Right lobe of liver (tissue), 6 donors: ENCODE measurements around the gene GALNT1. TPM values are rescaled to one million over a fixed set of nuclear protein-coding genes. Genes with fewer than 3 reads are reported as not detected.

ENCODE experiments used
- ATAC-seq, 4 donors: fragments of 200-7000 bp; cut with Tn5 transposase; one replicate each; pipeline ENCODE4 v1.9.1; 2020; ENCODE audit warnings: mild to moderate bottlenecking in 4 of 4, moderate library complexity in 4 of 4
- DNase-seq, 3 donors: peaks; one replicate each; pipeline ENCODE4 v3.0.0-alpha.2; 2020
- H3K27ac ChIP-seq, 3 donors: fragments of 200-600 bp; one replicate each; pipeline ENCODE4 v1.8.0; 2022
- H3K27me3 ChIP-seq, 2 donors: fragments of 200-600 bp; one replicate each; pipeline ENCODE4 v1.8.0; 2022
- H3K36me3 ChIP-seq, 4 donors: fragments of 200-600 bp; sonication (generic) in 1 of 4; one replicate each; pipeline versions ENCODE4 v1.5.1 to v1.8.0; 2017 to 2022; ENCODE audit warnings: control low read depth in 1 of 4
- H3K4me1 ChIP-seq, 4 donors: fragments of 200-600 bp; sonication (generic) in 1 of 4; one replicate each; pipeline versions ENCODE4 v1.5.1 to v1.8.0; 2017 to 2022; ENCODE audit warnings: control low read depth in 1 of 4
- H3K4me3 ChIP-seq, 3 donors: fragments of 200-600 bp; one replicate each; pipeline ENCODE4 v1.8.0; 2022
- H3K9me3 ChIP-seq, 4 donors: fragments of 200-600 bp; sonication (generic) in 1 of 4; one replicate each; pipeline versions ENCODE4 v1.5.1 to v1.8.0; 2017 to 2022; ENCODE audit warnings: control low read depth in 1 of 4
- CTCF ChIP-seq, 4 donors: fragments of 200-600 bp in 3 of 4; fragments of 450-650 bp in 1 of 4; IDR thresholded peaks; one replicate each; pipeline versions ENCODE4 v1.5.1 to v1.8.0; 2016 to 2022; ENCODE audit warnings: antibody characterized with exemption in 4 of 4, mild to moderate bottlenecking in 2 of 4
- POLR2A ChIP-seq: fragments of 450-650 bp; IDR thresholded peaks from one replicate; pipeline ENCODE4 v1.6.1; 2017; ENCODE audit warnings: antibody characterized with exemption, mild to moderate bottlenecking
- WGBS: methylation state at CpG from one replicate; pipeline ENCODE4 v1.1.6; 2018; ENCODE audit warnings: low coverage, low lambda C conversion rate; ENCODE audit not compliant: insufficient coverage; ENCODE audit errors: missing lambda C conversion rate; 5-methylcytosine and 5-hydroxymethylcytosine counted together
- intact Hi-C, 2 donors: fragments of 100-400 bp; cut with DNase I; formaldehyde crosslinking; loops; one replicate each; pipeline versions ENCODE4 v1.11.2 to v1.14.1; 2022
- total RNA-seq, 6 experiments: library from RNA; depleted of rRNA in 2 of 6; stranded (reverse); fragments of >200 nt in 2 of 6; fragmentation: NEBNext Ultra II Directional in 3 of 6; extraction: Animal tissue kit (Norgen Biotek cat#: 25700) in 3 of 6; gene quantifications; one replicate each; pipeline versions ENCODE4 v1.1.0 to v1.2.4, GENCODE V29; 2016 to 2023
- donor health status: DM: no; HTN: yes; CAD: no.
- donor health status: DM: no; HTN: no; CAD: no.
- donor health status: DM: no; HTN: no; CAD: no.
- donor health status: DM: no; HTN: yes; CAD: no.
- donor health status: DM: no; HTN: yes; CAD: no.

The GALNT1 gene
- total RNA-seq, 6 experiments from 2014 or later, result 28.0 to 47.4 (median 40.4) TPM

GRCh38 chr18:35585608-35586007 is 4.1 kb downstream of the GALNT1 start:
- TF ChIP-seq POLR2A (no peak), CTCF (IDR thresholded peaks at IDR 0.05) (no peak)

GRCh38 chr18:35588122-35588521 is 6.6 kb downstream of the GALNT1 start:
- Histone ChIP-seq H3K36me3 (no peaks in the 10 kb centered on the region), H3K4me1 (no peaks in the 10 kb centered on the region), H3K9me3 (no peaks in the 10 kb centered on the region), H3K27me3 (no peaks in the 10 kb centered on the region), H3K27ac (no peak overlapping the region), H3K4me3 (no peak overlapping the region)
- no peak for TF ChIP-seq CTCF (IDR thresholded peaks at IDR 0.05)
- no peak for TF ChIP-seq POLR2A
- ATAC-seq (no peak), DNase-seq (no peak)
- intact Hi-C loops, result no loop called here
- 87% methylated on average over 4 of the region's 4 CpGs for WGBS

More at GRCh38 chr18:35585608-35586007, 4.1 kb downstream of the GALNT1 start:
- no peak overlapping the region for H3K4me3 ChIP-seq
- DNase-seq (no peak), ATAC-seq (no peak)
- H3K27ac ChIP-seq, result no peak overlapping the region
- H3K4me1 ChIP-seq, result peaks cover 0 to 7% (median 0%) of the 10 kb centered on the region in 4 donors
- H3K36me3 ChIP-seq, result no peaks in the 10 kb centered on the region
- H3K9me3 ChIP-seq, result no peaks in the 10 kb centered on the region
- no peaks in the 10 kb centered on the region for H3K27me3 ChIP-seq
- intact Hi-C loops, result no loop called here
- whole genome bisulfite sequencing, result 100% methylated on average over 1 of the region's 1 CpG

GRCh38 chr18:35588995-35589394 is 7.5 kb downstream of the GALNT1 start:
- Histone ChIP-seq H3K4me1 (no peaks in the 10 kb centered on the region), H3K4me3 (no peak overlapping the region), H3K27ac (no peak overlapping the region), H3K9me3 (no peaks in the 10 kb centered on the region), H3K27me3 (no peaks in the 10 kb centered on the region), H3K36me3 (no peaks in the 10 kb centered on the region)
- intact Hi-C loops, result no loop called here
- DNase-seq, result no peak
- WGBS, result 85% methylated on average over 6 of the region's 6 CpGs
- no peak for ATAC-seq
- TF ChIP-seq POLR2A (no peak), CTCF (IDR thresholded peaks at IDR 0.05) (no peak)

GRCh38 chr18:35589546-35589945 is 8.0 kb downstream of the GALNT1 start:
- intact Hi-C loops, result no loop called here
- Histone ChIP-seq H3K4me1 (no peaks in the 10 kb centered on the region), H3K4me3 (no peak overlapping the region), H3K27ac (no peak overlapping the region), H3K27me3 (no peaks in the 10 kb centered on the region), H3K36me3 (no peaks in the 10 kb centered on the region), H3K9me3 (no peaks in the 10 kb centered on the region)
- WGBS, result 94% methylated on average over 1 of the region's 1 CpG
- ATAC-seq, result no peak
- no peak for DNase-seq
- TF ChIP-seq CTCF (IDR thresholded peaks at IDR 0.05) (no peak), POLR2A (no peak)

GRCh38 chr18:35590935-35591334 is 9.4 kb downstream of the GALNT1 start:
- no peak overlapping the region for H3K27ac ChIP-seq
- no peaks in the 10 kb centered on the region for H3K36me3 ChIP-seq
- no peak overlapping the region for H3K4me3 ChIP-seq
- H3K9me3 ChIP-seq, result no peaks in the 10 kb centered on the region
- no peaks in the 10 kb centered on the region for H3K27me3 ChIP-seq
- no peak for DNase-seq
- 89% methylated on average over 1 of the region's 1 CpG for WGBS
- TF ChIP-seq CTCF (IDR thresholded peaks at IDR 0.05), result no peak
- TF ChIP-seq POLR2A, result no peak
- ATAC-seq, result no peak
- intact Hi-C loops, result no loop called here
- H3K4me1 ChIP-seq, result no peaks in the 10 kb centered on the region
